ENCODE results near the gene MDFI. TPM values are rescaled to one million over a fixed set of nuclear protein-coding genes. Genes with fewer than 3 reads are reported as not detected.

MDFI gene
- total RNA-seq, 1 donor from 2014 or later, result 75.9 TPM

DNA sequence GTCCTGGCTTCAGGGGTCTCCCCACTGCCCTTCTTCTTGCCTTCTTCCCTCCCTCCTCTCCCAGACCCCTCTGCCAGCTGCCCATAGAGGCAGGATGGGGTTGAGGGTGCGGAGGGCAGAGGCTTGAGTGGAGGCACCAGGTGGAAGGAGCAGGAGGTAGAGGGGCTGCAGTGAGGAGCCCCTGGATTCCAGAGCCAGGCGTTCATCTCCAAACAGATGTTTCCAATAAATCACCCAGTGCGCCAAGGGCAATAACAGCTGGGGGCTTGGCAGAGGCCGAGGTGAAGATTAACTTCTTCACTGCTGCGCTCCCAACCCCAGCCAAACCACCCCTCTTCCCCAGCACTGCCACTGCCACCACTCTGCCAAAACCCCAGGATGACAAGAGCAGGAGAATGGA lies 10.7 kb downstream of the MDFI start:
- TF ChIP-seq, protein P1, sequence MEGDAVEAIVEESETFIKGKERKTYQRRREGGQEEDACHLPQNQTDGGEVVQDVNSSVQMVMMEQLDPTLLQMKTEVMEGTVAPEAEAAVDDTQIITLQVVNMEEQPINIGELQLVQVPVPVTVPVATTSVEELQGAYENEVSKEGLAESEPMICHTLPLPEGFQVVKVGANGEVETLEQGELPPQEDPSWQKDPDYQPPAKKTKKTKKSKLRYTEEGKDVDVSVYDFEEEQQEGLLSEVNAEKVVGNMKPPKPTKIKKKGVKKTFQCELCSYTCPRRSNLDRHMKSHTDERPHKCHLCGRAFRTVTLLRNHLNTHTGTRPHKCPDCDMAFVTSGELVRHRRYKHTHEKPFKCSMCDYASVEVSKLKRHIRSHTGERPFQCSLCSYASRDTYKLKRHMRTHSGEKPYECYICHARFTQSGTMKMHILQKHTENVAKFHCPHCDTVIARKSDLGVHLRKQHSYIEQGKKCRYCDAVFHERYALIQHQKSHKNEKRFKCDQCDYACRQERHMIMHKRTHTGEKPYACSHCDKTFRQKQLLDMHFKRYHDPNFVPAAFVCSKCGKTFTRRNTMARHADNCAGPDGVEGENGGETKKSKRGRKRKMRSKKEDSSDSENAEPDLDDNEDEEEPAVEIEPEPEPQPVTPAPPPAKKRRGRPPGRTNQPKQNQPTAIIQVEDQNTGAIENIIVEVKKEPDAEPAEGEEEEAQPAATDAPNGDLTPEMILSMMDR (IDR thresholded peaks at IDR 0.05), result no peak

DNA sequence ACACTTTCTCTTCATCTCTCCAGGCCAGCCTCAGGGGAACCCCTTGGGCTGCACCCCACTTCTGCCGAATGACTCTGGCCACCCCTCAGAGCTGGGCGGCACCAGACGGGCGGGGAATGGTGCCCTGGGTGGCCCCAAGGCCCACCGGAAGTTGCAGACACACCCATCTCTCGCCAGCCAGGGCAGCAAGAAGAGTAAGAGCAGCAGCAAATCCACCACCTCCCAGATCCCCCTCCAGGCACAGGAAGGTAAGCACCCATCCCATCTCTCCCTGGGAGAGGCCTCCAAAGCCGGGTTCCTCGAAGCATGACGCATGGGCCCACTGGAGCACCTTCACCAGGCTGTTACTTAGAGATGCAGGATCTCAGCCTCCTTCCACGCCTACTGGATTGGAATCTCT lies 11.3 kb downstream of the MDFI start:
- Mint-ChIP-seq H3K9me3 (ENCODE audit: unreplicated experiment) (no peaks in the 10 kb centered on the region), H3K4me3 (ENCODE audit: unreplicated experiment) (no peak overlapping the region), H3K27ac (ENCODE audit: unreplicated experiment) (no peak overlapping the region), H3K4me1 (ENCODE audit: unreplicated experiment) (peaks cover 69% of the 10 kb centered on the region), H3K27me3 (ENCODE audit: unreplicated experiment) (no peaks in the 10 kb centered on the region), H3K36me3 (ENCODE audit: unreplicated experiment) (peaks cover 38% of the 10 kb centered on the region)
- TF ChIP-seq, protein P1 (IDR thresholded peaks at IDR 0.05), result no peak
- DNase-seq (ENCODE audit: extremely low spot score, unreplicated experiment), result no peak

More for the DNA sequence above, 10.7 kb downstream of the MDFI start:
- no peaks in the 10 kb centered on the region for H3K9me3 Mint-ChIP-seq (ENCODE audit: unreplicated experiment)
- no peaks in the 10 kb centered on the region for H3K27me3 Mint-ChIP-seq (ENCODE audit: unreplicated experiment)
- no peak overlapping the region for H3K4me3 Mint-ChIP-seq (ENCODE audit: unreplicated experiment)
- DNase-seq (ENCODE audit: extremely low spot score, unreplicated experiment), result no peak
- H3K36me3 Mint-ChIP-seq (ENCODE audit: unreplicated experiment), result peaks cover 38% of the 10 kb centered on the region
- H3K27ac Mint-ChIP-seq (ENCODE audit: unreplicated experiment), result no peak overlapping the region
- peaks cover 69% of the 10 kb centered on the region for H3K4me1 Mint-ChIP-seq (ENCODE audit: unreplicated experiment)

DNA sequence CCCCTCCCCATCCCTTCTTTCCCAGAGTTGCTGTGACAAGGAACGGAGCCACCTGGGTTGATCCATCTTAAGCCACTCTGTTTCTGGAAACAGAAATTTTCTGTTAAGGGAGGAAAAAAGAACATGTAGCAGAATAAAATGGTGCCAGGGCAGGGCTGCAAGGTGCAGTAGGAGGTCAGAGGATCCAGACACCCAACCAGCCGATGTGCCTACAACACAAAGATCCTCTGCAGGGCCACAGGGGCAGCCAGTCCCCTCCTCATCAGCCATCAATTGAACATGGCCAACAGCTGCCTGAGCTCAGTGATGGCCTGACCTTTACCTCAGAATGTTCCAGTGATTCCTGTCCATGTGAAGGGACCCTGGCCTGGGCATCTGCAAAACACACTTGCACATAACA lies 11.9 kb downstream of the MDFI start:
- peaks cover 69% of the 10 kb centered on the region for H3K4me1 Mint-ChIP-seq (ENCODE audit: unreplicated experiment)
- peaks cover 38% of the 10 kb centered on the region for H3K36me3 Mint-ChIP-seq (ENCODE audit: unreplicated experiment)
- TF ChIP-seq, protein P1 (IDR thresholded peaks at IDR 0.05), result no peak
- no peaks in the 10 kb centered on the region for H3K9me3 Mint-ChIP-seq (ENCODE audit: unreplicated experiment)
- no peaks in the 10 kb centered on the region for H3K27me3 Mint-ChIP-seq (ENCODE audit: unreplicated experiment)
- H3K4me3 Mint-ChIP-seq (ENCODE audit: unreplicated experiment), result no peak overlapping the region
- H3K27ac Mint-ChIP-seq (ENCODE audit: unreplicated experiment), result no peak overlapping the region
- no peak for DNase-seq (ENCODE audit: extremely low spot score, unreplicated experiment)

DNA sequence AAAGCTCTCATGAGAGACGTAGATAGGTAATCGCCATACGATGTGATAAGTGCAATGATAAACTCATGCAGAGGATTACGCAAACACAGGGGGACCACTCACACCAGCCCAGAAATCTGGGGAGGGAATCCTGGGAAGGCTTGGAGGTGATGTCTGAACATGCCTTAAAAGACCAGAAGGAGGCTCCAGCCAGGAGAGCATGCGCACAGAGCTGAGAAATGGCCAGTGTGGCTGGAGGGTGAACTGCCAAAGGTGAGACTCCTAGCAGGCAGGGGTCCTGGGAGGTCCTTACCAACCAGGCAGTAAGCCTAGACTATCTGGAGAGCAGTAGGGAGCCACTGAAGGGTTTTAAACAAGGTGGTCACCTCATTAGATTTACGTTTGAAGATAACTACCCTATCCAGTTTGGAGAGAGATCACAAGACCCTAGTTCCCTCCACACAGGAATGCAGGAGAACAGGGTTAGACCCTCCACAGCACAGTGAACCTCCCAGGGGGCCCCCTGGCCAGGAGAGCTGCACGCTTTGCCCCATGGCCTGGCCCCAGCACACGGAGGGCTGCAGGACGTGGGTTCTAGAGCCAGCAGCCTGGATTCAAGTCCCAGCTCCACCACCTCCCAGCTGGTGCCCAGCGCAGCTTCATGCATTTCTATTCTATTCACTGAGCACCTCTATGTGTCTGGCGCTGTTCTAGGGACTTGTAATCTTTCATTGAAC lies 13.1 kb downstream of the MDFI start:
- TF ChIP-seq, protein P1 (IDR thresholded peaks at IDR 0.05), result no peak
- Mint-ChIP-seq H3K27me3 (ENCODE audit: unreplicated experiment) (no peaks in the 10 kb centered on the region), H3K9me3 (ENCODE audit: unreplicated experiment) (no peaks in the 10 kb centered on the region), H3K27ac (ENCODE audit: unreplicated experiment) (peak overlapping the region; percentile 9), H3K4me3 (ENCODE audit: unreplicated experiment) (no peak overlapping the region), H3K4me1 (ENCODE audit: unreplicated experiment) (peaks cover 69% of the 10 kb centered on the region), H3K36me3 (ENCODE audit: unreplicated experiment) (peaks cover 32% of the 10 kb centered on the region)
- DNase-seq (ENCODE audit: extremely low spot score, unreplicated experiment), result no peak

DNA sequence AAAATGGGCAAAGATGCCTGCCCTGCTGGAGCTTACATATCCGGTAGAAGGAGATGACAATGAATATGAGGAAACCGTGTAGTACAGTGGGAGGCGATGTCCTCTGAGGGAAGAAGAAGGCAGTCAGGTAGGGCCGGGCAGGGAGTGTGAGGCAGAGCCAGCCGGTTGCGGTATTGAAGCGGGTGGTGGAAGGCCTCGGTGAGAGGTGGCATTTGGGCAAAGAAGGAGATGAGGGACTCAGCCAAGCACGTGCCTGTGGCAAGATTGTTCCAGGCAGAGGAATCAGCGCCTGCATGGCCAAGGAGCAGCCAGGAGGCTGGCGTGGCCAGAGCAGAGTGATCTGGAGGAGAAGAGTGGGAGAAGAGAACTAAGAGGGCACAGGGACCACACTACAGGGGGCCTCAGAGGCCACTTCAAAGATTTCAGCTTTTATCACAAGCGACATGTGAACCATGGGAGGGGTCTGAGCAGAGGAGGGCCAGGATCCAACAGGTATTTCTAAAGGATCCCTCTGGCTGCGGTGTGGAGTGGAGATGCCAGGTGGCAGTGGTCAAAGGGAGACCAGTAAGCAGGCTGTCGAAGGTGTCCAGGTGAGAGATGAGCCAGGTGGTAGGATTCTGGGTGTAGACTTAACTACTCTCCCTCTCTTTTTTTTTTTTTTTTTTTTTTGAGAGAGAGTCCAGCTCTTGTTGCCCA lies 13.8 kb downstream of the MDFI start:
- Mint-ChIP-seq H3K27ac (ENCODE audit: unreplicated experiment) (peak overlapping the region; percentile 9), H3K36me3 (ENCODE audit: unreplicated experiment) (peaks cover 29% of the 10 kb centered on the region), H3K27me3 (ENCODE audit: unreplicated experiment) (no peaks in the 10 kb centered on the region), H3K4me1 (ENCODE audit: unreplicated experiment) (peaks cover 69% of the 10 kb centered on the region), H3K9me3 (ENCODE audit: unreplicated experiment) (no peaks in the 10 kb centered on the region), H3K4me3 (ENCODE audit: unreplicated experiment) (no peak overlapping the region)
- TF ChIP-seq, protein P1 (IDR thresholded peaks at IDR 0.05), result no peak
- DNase-seq (ENCODE audit: extremely low spot score, unreplicated experiment), result no peak

Data from osteocyte (in vitro differentiated cells).